GM12864 (cell line): ENCODE data around the gene ABRAXAS1.

Source experiments
- DNase-seq: peaks from one replicate; pipeline ENCODE4 v3.0.0-alpha.2; 2011; ENCODE audit warnings: low read depth
- H3K4me3 ChIP-seq: 2 replicates; pipeline ENCODE4 v1.5.1; 2011; ENCODE audit warnings: mild to moderate bottlenecking, low read depth, low read length, control low read depth
- CTCF ChIP-seq: IDR thresholded peaks from 2 replicates; pipeline ENCODE4 v1.5.1; 2011; ENCODE audit warnings: low read depth, mild to moderate bottlenecking, moderate library complexity, low read length, control low read depth, inconsistent platforms; ENCODE audit errors: missing control alignments

The ABRAXAS1 gene

GRCh38 chr4:83417566-83417965 is 67.3 kb downstream of the ABRAXAS1 start:
- H3K4me3 ChIP-seq: no peak overlapping the region
- no peak for TF ChIP-seq CTCF
- DNase-seq: no peak

- no peak for DNase-seq
- no peak overlapping the region for H3K4me3 ChIP-seq
- TF ChIP-seq CTCF: no peak
Measured at GRCh38 chr4:83413676-83414075, 71.2 kb downstream of the ABRAXAS1 start.
